HCT116 (cell line): ENCODE results near the gene RACGAP1. TPM values are rescaled to one million over a fixed set of nuclear protein-coding genes. Genes with fewer than 3 reads are reported as not detected.

ENCODE experiments used
- ATAC-seq: fragments of 200-7000 bp; cut with Tn5 transposase; 2 replicates; pipeline ENCODE4 v1.9.1; 2020; ENCODE audit warnings: mild to moderate bottlenecking, moderate library complexity
- BruUV-seq: library from RNA; stranded (reverse); fragments of 400-500 nt; replicated peaks from 2 replicates; lab custom pipeline; 2021; lab: Mats Ljungman, UMichigan
- CTCF ChIA-PET: fragments of 300-600 bp; sonication (Branson Sonifier 250); formaldehyde crosslinking; loops from one replicate; lab custom pipeline; 2021; ENCODE audit warnings: antibody characterized with exemption; lab: Charles Lee
- POLR2A ChIA-PET: fragments of 300-600, 350-600 bp; sonication (Branson Sonifier 250); formaldehyde crosslinking; loops from one replicate; lab custom pipeline; 2021; ENCODE audit warnings: antibody characterized with exemption; lab: Charles Lee
- RAD21 ChIA-PET, 2 experiments: fragments of 300-600 bp; sonication (Branson Sonifier 250); formaldehyde crosslinking; loops; one replicate each; lab custom pipeline; 2023; ENCODE audit warnings: low total read pairs in 2 of 2; ENCODE audit not compliant: uncharacterized antibody in 2 of 2, unreplicated experiment in 2 of 2, low non-redundant PET in 1 of 2; lab: Charles Lee
- DNase-seq: peaks from one replicate; pipeline ENCODE4 v3.0.0-alpha.2; 2010; ENCODE audit warnings: low read depth, low spot score
- H2AFZ ChIP-seq: fragments of 200-600 bp; shearing (Covaris generic), sonication (generic); 2 replicates; pipeline ENCODE4 v1.6.1; 2017; ENCODE audit warnings: low read depth, mixed run types, mixed read lengths, antibody characterized with exemption, low read length; ENCODE audit not compliant: poor library complexity, severe bottlenecking
- H3K27ac ChIP-seq: 2 replicates; pipeline ENCODE4 v1.5.1; 2012; ENCODE audit warnings: low read depth, low read length
- H3K27me3 ChIP-seq: fragments of 200-600 bp; sonication (generic); 2 replicates; pipeline ENCODE4 v1.6.1; 2016; ENCODE audit warnings: mixed run types, low read length, mixed read lengths; ENCODE audit not compliant: insufficient read depth
- H3K36me3 ChIP-seq, 2 experiments: fragments of 200-500 bp in 1 of 2; fragments of 200-600 bp in 1 of 2; sonication (Bioruptor generic) in 1 of 2; sonication (generic) in 1 of 2; 2 replicates each; pipeline versions ENCODE4 v1.5.1 to v1.6.1; 2014 to 2016; ENCODE audit warnings: low read length in 2 of 2, inconsistent platforms in 1 of 2, mixed read lengths in 1 of 2, mixed run types in 1 of 2; ENCODE audit not compliant: insufficient read depth in 2 of 2, control insufficient read depth in 1 of 2
- H3K4me1 ChIP-seq, 2 experiments: fragments of 200-600 bp in 1 of 2; sonication (generic) in 1 of 2; 2 replicates each; pipeline versions ENCODE4 v1.5.1 to v1.6.1; 2012 to 2017; ENCODE audit warnings: low read length in 2 of 2, inconsistent platforms in 1 of 2, mild to moderate bottlenecking in 1 of 2, mixed read lengths in 1 of 2, mixed run types in 1 of 2, moderate library complexity in 1 of 2; ENCODE audit not compliant: insufficient read depth in 2 of 2, control insufficient read depth in 1 of 2
- H3K4me2 ChIP-seq: fragments of 200-600 bp; sonication (generic); 2 replicates; pipeline ENCODE4 v1.6.1; 2017; ENCODE audit warnings: mixed run types, low read length, mixed read lengths
- H3K4me3 ChIP-seq, 2 experiments: fragments of 200-600 bp in 1 of 2; sonication (generic) in 1 of 2; replicated peaks in 1 of 2; 2 replicates each; pipeline ENCODE4 v1.5.1; 2011 to 2016; ENCODE audit warnings: low read length in 2 of 2, control low read depth in 1 of 2, low read depth in 1 of 2, mild to moderate bottlenecking in 1 of 2, mixed read lengths in 1 of 2, mixed run types in 1 of 2
- H3K79me2 ChIP-seq: fragments of 200-600 bp; sonication (generic); 2 replicates; pipeline ENCODE4 v1.6.1; 2017; ENCODE audit warnings: mild to moderate bottlenecking, mixed run types, low read length, moderate library complexity, mixed read lengths; ENCODE audit not compliant: insufficient read depth
- H3K9ac ChIP-seq: fragments of 200-600 bp; sonication (generic); 2 replicates; pipeline ENCODE4 v1.6.1; 2016; ENCODE audit warnings: low read length, mixed read lengths
- H3K9me2 ChIP-seq: fragments of 200-600 bp; sonication (generic), shearing (Covaris generic); 2 replicates; pipeline ENCODE4 v1.6.1; 2017; ENCODE audit warnings: mixed run types, mild to moderate bottlenecking, moderate library complexity; ENCODE audit not compliant: insufficient read depth
- H3K9me3 ChIP-seq, 2 experiments: fragments of 200-500 bp in 1 of 2; fragments of 200-600 bp in 1 of 2; sonication (Bioruptor generic) in 1 of 2; sonication (generic) in 1 of 2; 2 replicates each; pipeline ENCODE4 v1.6.1; 2014 to 2017; ENCODE audit warnings: low read length in 2 of 2, mixed read lengths in 2 of 2, inconsistent platforms in 1 of 2, low read depth in 1 of 2, mild to moderate bottlenecking in 1 of 2, mixed run types in 1 of 2, moderate library complexity in 1 of 2; ENCODE audit not compliant: control insufficient read depth in 1 of 2, insufficient read depth in 1 of 2
- H4K20me1 ChIP-seq: fragments of 200-600 bp; sonication (generic), shearing (Covaris generic); 2 replicates; pipeline ENCODE4 v1.6.1; 2017; ENCODE audit warnings: mixed run types, mild to moderate bottlenecking, moderate library complexity; ENCODE audit not compliant: insufficient read depth
- CBX3 ChIP-seq: IDR thresholded peaks from 2 replicates; pipeline ENCODE4 v1.6.1; 2012; ENCODE audit warnings: low read depth
- EZH2 ChIP-seq: fragments of 200-600 bp; sonication (generic); IDR thresholded peaks from 2 replicates; pipeline ENCODE4 v1.6.1; 2017; ENCODE audit warnings: antibody characterized with exemption, mixed run types
- POLR2AphosphoS5 ChIP-seq: IDR thresholded peaks from 2 replicates; pipeline ENCODE4 v1.6.1; 2011; ENCODE audit warnings: mild to moderate bottlenecking, low read depth, low read length, moderate library complexity
- RAD21 ChIP-seq: IDR thresholded peaks from 2 replicates; pipeline ENCODE4 v1.6.1; 2012; ENCODE audit warnings: low read depth, mild to moderate bottlenecking
- SP1 ChIP-seq: IDR thresholded peaks from 2 replicates; pipeline ENCODE4 v1.6.1; 2012; ENCODE audit warnings: low read depth
- SRF ChIP-seq: IDR thresholded peaks from 2 replicates; pipeline ENCODE4 v1.6.1; 2012; ENCODE audit warnings: low read depth
- ZFX ChIP-seq: fragments of 450-650 bp; IDR thresholded peaks from 2 replicates; pipeline ENCODE4 v1.6.1; 2017
- intact Hi-C: fragments of 100-400 bp; cut with micrococcal nuclease; formaldehyde crosslinking; loops from 2 replicates; pipeline ENCODE4 v1.10.0; 2022
- total RNA-seq: library from RNA; stranded (reverse); gene quantifications from one replicate; pipeline ENCODE4 v1.2.1, GENCODE V29; 2021; ENCODE audit not compliant: unreplicated experiment
- TF ChIP-seq, protein P1 (sequence below): IDR thresholded peaks from 2 replicates; pipeline ENCODE4 v1.6.1; 2012
- TF ChIP-seq, protein P2 (sequence below), 3 experiments: fragments of 200-600 bp in 1 of 3; sonication (generic) in 1 of 3; IDR thresholded peaks in 2 of 3; conservative IDR thresholded peaks in 1 of 3; 2 replicates each; pipeline ENCODE4 v1.5.1; 2012 to 2017; ENCODE audit warnings: low read depth in 2 of 3, low read length in 2 of 3, antibody characterized with exemption in 1 of 3, borderline replicate concordance in 1 of 3, control low read depth in 1 of 3, mild to moderate bottlenecking in 1 of 3, mixed read lengths in 1 of 3, mixed run types in 1 of 3, moderate library complexity in 1 of 3; ENCODE audit not compliant: insufficient read depth in 1 of 3
- TF ChIP-seq, protein P3 (sequence below): IDR thresholded peaks from 2 replicates; pipeline ENCODE4 v1.6.1; 2012; ENCODE audit warnings: low read depth

Gene RACGAP1
- total RNA-seq, 1 experiment from 2014 or later: 147 TPM

DNA sequence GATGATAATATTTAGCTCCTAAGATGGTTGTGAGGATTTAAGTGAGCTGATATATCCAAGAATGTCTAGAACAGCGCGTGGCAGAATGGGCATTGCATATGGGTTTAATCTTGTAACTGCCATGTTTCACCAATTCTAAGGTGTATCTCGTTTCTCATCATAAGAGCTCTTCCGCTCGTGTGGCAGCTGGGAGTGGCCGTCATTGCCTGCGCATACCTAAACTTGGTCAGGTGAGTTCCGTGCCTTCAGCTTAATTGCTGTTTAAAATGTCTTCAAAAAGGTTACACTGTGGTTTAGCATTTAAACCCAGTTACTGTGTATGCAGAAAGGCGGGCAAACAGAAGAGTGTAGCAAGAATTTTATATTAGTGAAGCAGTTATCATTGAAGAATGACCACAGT lies 79.2 kb downstream of the RACGAP1 start:
- Histone ChIP-seq H3K27ac (no peak overlapping the region), H3K4me1 (peaks cover 3 to 13% of the 10 kb centered on the region in 2 experiments; a peak in 3 of 4 replicates), H3K9ac (0 out of 2 replicates have a peak overlapping the region, but pooled peaks have one; percentile 18), H3K4me3 (no peak overlapping the region), H3K79me2 (no peaks in the 10 kb centered on the region), H3K36me3 (no peaks in the 10 kb centered on the region)
- BruUV-seq: no TSS peak
- DNase-seq: no peak
- CTCF ChIA-PET: interaction anchor here (0.9 to 4.0 kb wide), 20 partner anchors 9 to 323 kb away, joined by 3 to 45 read pairs (median 8); partner anchors contain the start of gene PRPF40B
- TF ChIP-seq, protein P1, sequence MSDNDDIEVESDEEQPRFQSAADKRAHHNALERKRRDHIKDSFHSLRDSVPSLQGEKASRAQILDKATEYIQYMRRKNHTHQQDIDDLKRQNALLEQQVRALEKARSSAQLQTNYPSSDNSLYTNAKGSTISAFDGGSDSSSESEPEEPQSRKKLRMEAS: no peak
- TF ChIP-seq SRF: no peak
- TF ChIP-seq, all 23 proteins: peak for 0
- RAD21 ChIA-PET: interaction anchor here (0.6 to 1.6 kb wide), 5 partner anchors 14 to 1254 kb away, joined by 3 to 6 read pairs (median 3); no protein-coding TSS in a partner anchor
- Histone ChIP-seq H3K4me2 (peak overlapping the region; percentile 57), H2AFZ (peak overlapping the region; percentile 97), H3K9me2 (no peaks in the 10 kb centered on the region), H3K27me3 (no peaks in the 10 kb centered on the region), H3K9me3 (no peaks in the 10 kb centered on the region), H4K20me1 (no peaks in the 10 kb centered on the region)
- ATAC-seq: peak; percentile 9
- POLR2A ChIA-PET: interaction anchor here (1.1 to 1.9 kb wide), 3 partner anchors 14 to 205 kb away, joined by 3 to 7 read pairs (median 6); partner anchors contain the start of gene TMBIM6
- intact Hi-C loops: no loop called here

DNA sequence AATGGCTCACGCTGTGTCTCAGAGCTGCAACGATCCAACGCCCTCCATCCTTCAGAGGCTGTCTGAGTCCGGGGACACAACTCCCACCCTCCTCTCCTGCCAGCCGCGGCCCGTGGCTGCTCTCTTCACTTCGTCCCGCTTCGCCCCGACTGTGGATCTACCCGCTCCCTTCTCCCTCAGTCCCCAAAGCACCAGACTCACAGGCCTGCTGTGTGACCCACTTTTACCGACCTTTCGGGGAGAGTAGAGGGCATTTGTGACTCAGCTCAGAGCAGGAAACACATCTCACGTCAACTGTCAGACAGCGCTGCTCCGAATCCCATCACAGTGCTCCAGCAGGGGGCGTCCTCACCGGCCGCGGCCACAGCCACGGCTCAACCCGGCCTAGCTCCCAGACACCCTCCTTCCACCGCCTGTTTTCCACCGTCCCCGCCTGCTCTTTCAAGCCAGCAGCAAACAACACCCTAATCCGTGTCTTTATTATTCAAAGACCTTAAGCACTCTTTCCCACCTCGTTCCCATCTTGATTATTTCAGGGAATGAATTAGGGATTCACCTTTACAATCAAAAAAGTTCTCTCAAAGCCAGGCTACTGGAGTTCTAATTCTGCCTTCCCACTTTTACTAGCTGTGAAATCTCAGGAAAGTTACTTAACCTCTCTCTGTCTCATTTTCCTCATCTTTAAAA lies 79.8 kb downstream of the RACGAP1 start:
- H3K4me3 ChIP-seq: no peak overlapping the region
- H3K36me3 ChIP-seq: no peaks in the 10 kb centered on the region
- no peak overlapping the region for H3K27ac ChIP-seq
- no TSS peak for BruUV-seq
- H3K79me2 ChIP-seq: no peaks in the 10 kb centered on the region
- intact Hi-C loops: no loop called here
- peak overlapping the region; percentile 97 for H2AFZ ChIP-seq
- peak; percentile 99 for ATAC-seq
- H3K9me3 ChIP-seq: no peaks in the 10 kb centered on the region
- H3K9me2 ChIP-seq: no peaks in the 10 kb centered on the region
- RAD21 ChIA-PET: interaction anchor here (0.6 to 1.6 kb wide), 7 partner anchors 14 to 1254 kb away, joined by 3 to 6 read pairs (median 3); no protein-coding TSS in a partner anchor
- POLR2A ChIA-PET: interaction anchor here (0.5 to 1.9 kb wide), 4 partner anchors 14 to 1921 kb away, joined by 3 to 7 read pairs (median 4); partner anchors contain the start of gene TMBIM6
- no peaks in the 10 kb centered on the region for H3K27me3 ChIP-seq
- peak; percentile 88 for TF ChIP-seq CBX3
- TF ChIP-seq, protein P2, sequence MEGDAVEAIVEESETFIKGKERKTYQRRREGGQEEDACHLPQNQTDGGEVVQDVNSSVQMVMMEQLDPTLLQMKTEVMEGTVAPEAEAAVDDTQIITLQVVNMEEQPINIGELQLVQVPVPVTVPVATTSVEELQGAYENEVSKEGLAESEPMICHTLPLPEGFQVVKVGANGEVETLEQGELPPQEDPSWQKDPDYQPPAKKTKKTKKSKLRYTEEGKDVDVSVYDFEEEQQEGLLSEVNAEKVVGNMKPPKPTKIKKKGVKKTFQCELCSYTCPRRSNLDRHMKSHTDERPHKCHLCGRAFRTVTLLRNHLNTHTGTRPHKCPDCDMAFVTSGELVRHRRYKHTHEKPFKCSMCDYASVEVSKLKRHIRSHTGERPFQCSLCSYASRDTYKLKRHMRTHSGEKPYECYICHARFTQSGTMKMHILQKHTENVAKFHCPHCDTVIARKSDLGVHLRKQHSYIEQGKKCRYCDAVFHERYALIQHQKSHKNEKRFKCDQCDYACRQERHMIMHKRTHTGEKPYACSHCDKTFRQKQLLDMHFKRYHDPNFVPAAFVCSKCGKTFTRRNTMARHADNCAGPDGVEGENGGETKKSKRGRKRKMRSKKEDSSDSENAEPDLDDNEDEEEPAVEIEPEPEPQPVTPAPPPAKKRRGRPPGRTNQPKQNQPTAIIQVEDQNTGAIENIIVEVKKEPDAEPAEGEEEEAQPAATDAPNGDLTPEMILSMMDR (IDR thresholded peaks at IDR 0.05 in 2 of 3, conservative IDR thresholded peaks at IDR 0.05 in 1 of 3; ENCODE audit: borderline replicate concordance in 1 of 3, insufficient read depth in 1 of 3, low read depth in 2 of 3, low read length in 2 of 3): peak; percentile 76 to 93 (median 89)
- TF ChIP-seq POLR2AphosphoS5: 0 out of 2 replicates have a peak, but pooled peaks have one; percentile 32
- TF ChIP-seq ZFX: 0 out of 2 replicates have a peak, but pooled peaks have one; percentile 28
- TF ChIP-seq, protein P3, sequence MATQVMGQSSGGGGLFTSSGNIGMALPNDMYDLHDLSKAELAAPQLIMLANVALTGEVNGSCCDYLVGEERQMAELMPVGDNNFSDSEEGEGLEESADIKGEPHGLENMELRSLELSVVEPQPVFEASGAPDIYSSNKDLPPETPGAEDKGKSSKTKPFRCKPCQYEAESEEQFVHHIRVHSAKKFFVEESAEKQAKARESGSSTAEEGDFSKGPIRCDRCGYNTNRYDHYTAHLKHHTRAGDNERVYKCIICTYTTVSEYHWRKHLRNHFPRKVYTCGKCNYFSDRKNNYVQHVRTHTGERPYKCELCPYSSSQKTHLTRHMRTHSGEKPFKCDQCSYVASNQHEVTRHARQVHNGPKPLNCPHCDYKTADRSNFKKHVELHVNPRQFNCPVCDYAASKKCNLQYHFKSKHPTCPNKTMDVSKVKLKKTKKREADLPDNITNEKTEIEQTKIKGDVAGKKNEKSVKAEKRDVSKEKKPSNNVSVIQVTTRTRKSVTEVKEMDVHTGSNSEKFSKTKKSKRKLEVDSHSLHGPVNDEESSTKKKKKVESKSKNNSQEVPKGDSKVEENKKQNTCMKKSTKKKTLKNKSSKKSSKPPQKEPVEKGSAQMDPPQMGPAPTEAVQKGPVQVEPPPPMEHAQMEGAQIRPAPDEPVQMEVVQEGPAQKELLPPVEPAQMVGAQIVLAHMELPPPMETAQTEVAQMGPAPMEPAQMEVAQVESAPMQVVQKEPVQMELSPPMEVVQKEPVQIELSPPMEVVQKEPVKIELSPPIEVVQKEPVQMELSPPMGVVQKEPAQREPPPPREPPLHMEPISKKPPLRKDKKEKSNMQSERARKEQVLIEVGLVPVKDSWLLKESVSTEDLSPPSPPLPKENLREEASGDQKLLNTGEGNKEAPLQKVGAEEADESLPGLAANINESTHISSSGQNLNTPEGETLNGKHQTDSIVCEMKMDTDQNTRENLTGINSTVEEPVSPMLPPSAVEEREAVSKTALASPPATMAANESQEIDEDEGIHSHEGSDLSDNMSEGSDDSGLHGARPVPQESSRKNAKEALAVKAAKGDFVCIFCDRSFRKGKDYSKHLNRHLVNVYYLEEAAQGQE: no peak
- TF ChIP-seq, protein P1: peak; percentile 35
- TF ChIP-seq EZH2: no peak
- no peak for TF ChIP-seq SP1
- peak; percentile 64 for TF ChIP-seq RAD21
- TF ChIP-seq, all 23 proteins: peak for 6
- Histone ChIP-seq H3K9ac (0 out of 2 replicates have a peak overlapping the region, but pooled peaks have one; percentile 18), H4K20me1 (no peaks in the 10 kb centered on the region), H3K4me2 (peak overlapping the region; percentile 57), H3K4me1 (peaks cover 3 to 13% of the 10 kb centered on the region in 2 experiments; a peak in 3 of 4 replicates)
- CTCF ChIA-PET: interaction anchor here (0.5 to 4.0 kb wide), 24 partner anchors 9 to 322 kb away, joined by 3 to 45 read pairs (median 5); partner anchors contain the start of genes AQP6, PRPF40B and SMARCD1
- DNase-seq: peak; percentile 62
